Neuronal stem cell (in vitro differentiated cells): ENCODE measurements around the gene EEF2.
"Not testable (repeated sequence)": the region's sequence is repeated elsewhere in the genome, so short reads cannot be mapped to it uniquely, and the experiment has no call there.

Source experiments
- DNase-seq: peaks from one replicate; pipeline ENCODE4 v3.0.0-alpha.2; 2013; ENCODE audit warnings: low spot score
- H2AFZ ChIP-seq: one replicate; pipeline ENCODE4 v1.6.1; 2013; ENCODE audit warnings: mild to moderate bottlenecking, low read length, inconsistent platforms
- H2AK5ac ChIP-seq: 2 replicates; pipeline ENCODE4 v1.6.1; 2013; ENCODE audit warnings: low read depth, mild to moderate bottlenecking, inconsistent platforms, low read length, moderate library complexity, mixed read lengths
- H2BK120ac ChIP-seq: 2 replicates; pipeline ENCODE4 v1.6.1; 2013; ENCODE audit warnings: low read depth, mild to moderate bottlenecking, inconsistent platforms, low read length, moderate library complexity, mixed read lengths
- H2BK12ac ChIP-seq: one replicate; pipeline ENCODE4 v1.6.1; 2013; ENCODE audit warnings: low read length, inconsistent platforms
- H2BK15ac ChIP-seq: 2 replicates; pipeline ENCODE4 v1.6.1; 2013; ENCODE audit warnings: mild to moderate bottlenecking, low read length, inconsistent platforms, mixed read lengths
- H2BK5ac ChIP-seq: one replicate; pipeline ENCODE4 v1.6.1; 2013; ENCODE audit warnings: inconsistent platforms, mild to moderate bottlenecking, low read length, moderate library complexity
- H3K14ac ChIP-seq: one replicate; pipeline ENCODE4 v1.6.1; 2013; ENCODE audit warnings: low read length, inconsistent platforms
- H3K18ac ChIP-seq: 2 replicates; pipeline ENCODE4 v1.6.1; 2013; ENCODE audit warnings: low read length, inconsistent platforms
- H3K23ac ChIP-seq: 2 replicates; pipeline ENCODE4 v1.6.1; 2013; ENCODE audit warnings: low read depth, mild to moderate bottlenecking, mixed read lengths, low read length, inconsistent platforms; ENCODE audit not compliant: poor library complexity
- H3K27ac ChIP-seq: replicated peaks from 3 replicates; pipeline ENCODE4 v1.5.1; 2013; ENCODE audit warnings: low read length, inconsistent platforms
- H3K27me3 ChIP-seq, 3 experiments: 2 replicates each; pipeline ENCODE4 v1.6.1; 2013; ENCODE audit warnings: low read length in 3 of 3, mild to moderate bottlenecking in 2 of 3, inconsistent platforms in 1 of 3, low read depth in 1 of 3, mixed read lengths in 1 of 3, moderate library complexity in 1 of 3; ENCODE audit not compliant: control insufficient read depth in 3 of 3, insufficient read depth in 3 of 3
- H3K36me3 ChIP-seq, 2 donors: replicated peaks in 1 of 2; 2 replicates each; pipeline ENCODE4 v1.6.1; 2013; ENCODE audit warnings: low read length in 2 of 2; ENCODE audit not compliant: control insufficient read depth in 2 of 2, insufficient read depth in 2 of 2
- H3K4ac ChIP-seq: 2 replicates; pipeline ENCODE4 v1.6.1; 2013; ENCODE audit warnings: inconsistent platforms, mild to moderate bottlenecking, low read length, moderate library complexity
- H3K4me1 ChIP-seq, 2 donors: 1 replicate in 1 of 2; 2 replicates in 1 of 2; pipeline ENCODE4 v1.6.1; 2013; ENCODE audit warnings: low read length in 2 of 2, low read depth in 1 of 2; ENCODE audit not compliant: control insufficient read depth in 2 of 2, insufficient read depth in 1 of 2
- H3K4me2 ChIP-seq: one replicate; pipeline ENCODE4 v1.6.1; 2013; ENCODE audit warnings: mild to moderate bottlenecking, low read length, inconsistent platforms; ENCODE audit not compliant: insufficient read depth, poor library complexity, severe bottlenecking
- H3K4me3 ChIP-seq, 2 donors: 2 replicates each; pipeline ENCODE4 v1.5.1; 2013; ENCODE audit warnings: low read length in 2 of 2, mild to moderate bottlenecking in 2 of 2, inconsistent platforms in 1 of 2, moderate library complexity in 1 of 2
- H3K79me1 ChIP-seq: one replicate; pipeline ENCODE4 v1.6.1; 2013; ENCODE audit warnings: low read depth, mild to moderate bottlenecking, inconsistent platforms, low read length, moderate library complexity
- H3K9ac ChIP-seq: one replicate; pipeline ENCODE4 v1.6.1; 2013; ENCODE audit warnings: mild to moderate bottlenecking, low read depth, low read length, inconsistent platforms; ENCODE audit not compliant: poor library complexity
- H3K9me3 ChIP-seq, 2 donors: replicated peaks in 1 of 2; 2 replicates each; pipeline versions ENCODE3 to v1.6.1; 2013; ENCODE audit warnings: low read length in 2 of 2, mild to moderate bottlenecking in 2 of 2, inconsistent platforms in 1 of 2, low read depth in 1 of 2, mixed read lengths in 1 of 2, moderate library complexity in 1 of 2; ENCODE audit not compliant: control insufficient read depth in 2 of 2, insufficient read depth in 1 of 2
- H4K8ac ChIP-seq: one replicate; pipeline ENCODE4 v1.6.1; 2013; ENCODE audit warnings: low read depth, mild to moderate bottlenecking, inconsistent platforms, low read length, moderate library complexity
- H4K91ac ChIP-seq: one replicate; pipeline ENCODE4 v1.6.1; 2013; ENCODE audit warnings: low read length, low read depth, mild to moderate bottlenecking, inconsistent platforms; ENCODE audit not compliant: poor library complexity
- WGBS, 2 donors: extraction: QIAGEN DNeasy Blood & Tissue Kit; methylation state at CpG; one replicate each; pipeline ENCODE4 v1.1.7; 2013; ENCODE audit warnings: missing lambda C conversion rate in 2 of 2, mixed read lengths in 1 of 2; ENCODE audit not compliant: insufficient read length in 2 of 2, insufficient replicate concordance in 1 of 2; ENCODE audit errors: extremely low coverage in 2 of 2; 5-methylcytosine and 5-hydroxymethylcytosine counted together

EEF2 gene

DNA sequence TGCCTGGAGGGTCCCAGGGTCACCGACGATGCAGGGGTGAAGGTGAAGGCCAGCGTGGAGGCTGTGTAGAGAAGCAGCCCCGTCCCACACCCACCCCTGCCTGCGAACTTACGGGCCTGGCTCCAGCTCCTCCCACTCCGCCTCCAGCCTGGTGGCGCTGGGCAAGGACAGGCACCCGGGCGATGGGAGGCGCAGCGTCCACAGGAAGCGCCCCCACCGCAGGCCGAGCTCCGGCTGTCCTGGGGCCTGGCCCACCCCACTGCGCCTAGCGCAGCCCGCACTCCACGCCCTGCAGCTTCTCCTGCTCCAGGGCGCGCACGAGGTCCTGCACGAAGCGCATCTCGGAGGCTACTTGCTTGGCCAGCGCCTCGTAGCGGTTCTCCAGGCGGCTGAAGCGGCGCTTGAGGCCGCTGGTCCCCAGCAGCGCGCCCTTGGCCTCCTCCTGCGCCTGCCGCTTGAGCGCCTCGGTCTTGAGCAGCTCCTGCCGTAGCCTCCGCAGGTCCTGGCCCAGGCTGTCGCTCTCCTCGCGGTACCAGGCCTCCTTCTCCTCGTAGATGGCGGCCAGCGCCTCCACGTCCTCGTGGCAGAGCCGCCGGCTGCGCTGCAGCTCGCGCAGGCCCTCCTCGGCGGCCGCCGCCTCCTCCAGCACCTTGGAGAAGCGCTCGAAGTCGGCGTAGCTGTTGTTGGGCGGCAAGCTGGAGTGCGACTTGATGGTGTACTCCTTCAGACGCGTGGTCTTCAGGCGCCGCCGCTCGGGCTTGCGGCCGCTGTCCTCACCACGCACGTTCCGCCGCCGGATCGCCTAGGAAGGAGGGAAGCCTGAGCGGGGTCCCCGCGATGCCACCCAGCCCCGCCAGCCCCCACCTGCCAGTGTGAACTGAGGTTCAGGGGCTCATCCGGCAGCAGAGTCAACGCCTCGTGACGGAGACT is 26.2 kb downstream of the EEF2 start:
- peaks cover 22% of the 10 kb centered on the region for H3K79me1 ChIP-seq
- no peak overlapping the region for H4K91ac ChIP-seq
- no peak overlapping the region for H2BK120ac ChIP-seq
- H3K9ac ChIP-seq = no peak overlapping the region
- H3K4me3 ChIP-seq = no peak overlapping the region
- DNase-seq = no peak
- H3K18ac ChIP-seq = no peak overlapping the region
- H3K4me2 ChIP-seq = no peak overlapping the region
- H3K14ac ChIP-seq = peak overlapping the region; percentile 71
- no peaks in the 10 kb centered on the region for H3K4me1 ChIP-seq
- peak overlapping the region; percentile 80 for H3K23ac ChIP-seq
- H3K4ac ChIP-seq = no peak overlapping the region
- H2BK12ac ChIP-seq = no peak overlapping the region
- H4K8ac ChIP-seq = no peak overlapping the region
- no peaks in the 10 kb centered on the region for H3K27me3 ChIP-seq
- H3K9me3 ChIP-seq = peaks cover 0 to 2% of the 10 kb centered on the region in 2 donors
- no peak overlapping the region for H2AFZ ChIP-seq
- WGBS, 2 donors = no CpG with 5 or more reads among the region's 86 CpGs
- peaks cover 51 to 72% of the 10 kb centered on the region in 2 donors for H3K36me3 ChIP-seq
- no peak overlapping the region for H2BK5ac ChIP-seq
- no peak overlapping the region for H2AK5ac ChIP-seq
- H3K27ac ChIP-seq = no peak overlapping the region
- H2BK15ac ChIP-seq = no peak overlapping the region

- H3K9ac ChIP-seq = no peak overlapping the region
- peaks cover 25 to 42% of the 10 kb centered on the region in 2 donors for H3K36me3 ChIP-seq
- no peak overlapping the region for H3K27ac ChIP-seq
- no peak overlapping the region for H2AFZ ChIP-seq
- H4K8ac ChIP-seq = no peak overlapping the region
- no peaks in the 10 kb centered on the region for H3K27me3 ChIP-seq
- H2AK5ac ChIP-seq = no peak overlapping the region
- no CpG with 5 or more reads among the region's 10 CpGs for WGBS, 2 donors
- H4K91ac ChIP-seq = no peak overlapping the region
- H3K4ac ChIP-seq = no peak overlapping the region
- DNase-seq = no peak
- H2BK5ac ChIP-seq = no peak overlapping the region
- H3K4me3 ChIP-seq = no peak overlapping the region
- no peak overlapping the region for H3K14ac ChIP-seq
- no peak overlapping the region for H2BK120ac ChIP-seq
- H3K9me3 ChIP-seq = no peaks in the 10 kb centered on the region
- peaks cover 11% of the 10 kb centered on the region for H3K79me1 ChIP-seq
- H3K23ac ChIP-seq = no peak overlapping the region
- no peak overlapping the region for H2BK12ac ChIP-seq
- H3K4me2 ChIP-seq = no peak overlapping the region
- peaks cover 3 to 9% of the 10 kb centered on the region in 2 donors for H3K4me1 ChIP-seq
- no peak overlapping the region for H3K18ac ChIP-seq
- H2BK15ac ChIP-seq = no peak overlapping the region
Measured at GRCh38 chr19:3955688-3956087, 29.6 kb downstream of the EEF2 start.

- 100% methylated on average over 1 of the region's 13 CpGs; no CpG with 5 or more reads in 1 of the 2 donors for WGBS, 2 donors
- not testable (repeated sequence) for H2BK15ac ChIP-seq, H3K23ac ChIP-seq, H3K9ac ChIP-seq, H3K4ac ChIP-seq, H3K14ac ChIP-seq, H3K4me2 ChIP-seq, H3K4me1 ChIP-seq, H2BK120ac ChIP-seq, H3K9me3 ChIP-seq, H4K91ac ChIP-seq, H3K4me3 ChIP-seq, H2BK5ac ChIP-seq, H3K27me3 ChIP-seq, H2BK12ac ChIP-seq, DNase-seq, H4K8ac ChIP-seq, H3K18ac ChIP-seq, H2AFZ ChIP-seq, H2AK5ac ChIP-seq, H3K27ac ChIP-seq
- Histone ChIP-seq H3K36me3 (peaks cover 23 to 38% of the 10 kb centered on the region in 2 donors), H3K79me1 (peaks cover 11% of the 10 kb centered on the region)
Measured at GRCh38 chr19:3955276-3955675, 30.0 kb downstream of the EEF2 start.

DNA sequence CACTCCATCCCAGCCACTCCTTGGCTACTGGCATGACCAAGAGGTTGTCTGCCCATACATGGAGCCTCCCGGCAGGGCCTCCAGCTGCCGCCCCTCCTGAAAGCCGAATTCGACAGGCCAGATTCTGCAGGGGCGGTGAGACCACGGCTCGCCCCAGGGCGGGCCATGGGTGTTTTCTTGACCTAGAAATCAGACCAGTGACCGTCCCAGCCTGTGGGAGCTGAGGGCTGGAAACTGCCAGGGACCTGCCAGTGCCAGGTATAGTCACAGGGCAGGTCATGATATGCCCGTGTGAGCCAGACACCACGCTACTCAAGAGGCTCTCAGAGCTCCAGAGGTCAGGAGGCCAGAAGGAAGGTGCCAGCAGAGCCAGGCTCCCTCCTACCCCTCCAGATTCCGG is 31.2 kb downstream of the EEF2 start:
- no CpG with 5 or more reads among the region's 12 CpGs for WGBS, 2 donors
- H3K27ac ChIP-seq = no peak overlapping the region

More for the DNA sequence above, 31.2 kb downstream of the EEF2 start:
- Histone ChIP-seq H3K4ac (no peak overlapping the region), H3K9me3 (no peaks in the 10 kb centered on the region), H2AK5ac (no peak overlapping the region), H3K23ac (peak overlapping the region; percentile 3), H3K18ac (peak overlapping the region; percentile 27), H3K4me1 (peaks cover 3 to 9% of the 10 kb centered on the region in 2 donors), H3K27me3 (no peaks in the 10 kb centered on the region), H3K9ac (no peak overlapping the region), H3K14ac (no peak overlapping the region), H3K4me3 (no peak overlapping the region), H2BK12ac (no peak overlapping the region), H4K91ac (no peak overlapping the region), H4K8ac (no peak overlapping the region), H2AFZ (no peak overlapping the region), H3K36me3 (peaks cover 16 to 27% of the 10 kb centered on the region in 2 donors), H3K79me1 (peaks cover 10% of the 10 kb centered on the region), H3K4me2 (no peak overlapping the region), H2BK120ac (no peak overlapping the region), H2BK15ac (no peak overlapping the region), H2BK5ac (no peak overlapping the region)
- no peak for DNase-seq
